ENCODE results near the gene CXCR6.

DNA sequence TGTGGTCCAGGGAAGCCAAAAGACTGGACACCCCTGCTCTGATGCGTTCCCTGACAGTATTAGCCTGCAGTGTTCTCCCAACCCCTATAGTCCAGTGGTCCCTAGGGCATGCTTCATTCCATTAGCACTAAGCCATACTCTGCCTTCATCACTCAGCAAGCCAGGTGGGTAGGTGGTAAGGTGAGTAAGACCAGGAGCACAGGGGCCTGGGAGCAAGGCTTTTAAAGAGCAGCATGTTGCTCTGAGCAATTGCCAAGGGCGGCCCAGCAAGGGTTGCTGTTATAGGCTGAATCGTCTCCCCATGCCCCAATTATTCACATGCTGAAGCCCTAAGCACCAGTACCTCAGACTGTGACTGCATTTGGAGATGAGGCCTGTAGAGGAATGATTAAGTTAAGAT lies 11.0 kb downstream of the CXCR6 start:
- TF ChIP-seq, protein P1, sequence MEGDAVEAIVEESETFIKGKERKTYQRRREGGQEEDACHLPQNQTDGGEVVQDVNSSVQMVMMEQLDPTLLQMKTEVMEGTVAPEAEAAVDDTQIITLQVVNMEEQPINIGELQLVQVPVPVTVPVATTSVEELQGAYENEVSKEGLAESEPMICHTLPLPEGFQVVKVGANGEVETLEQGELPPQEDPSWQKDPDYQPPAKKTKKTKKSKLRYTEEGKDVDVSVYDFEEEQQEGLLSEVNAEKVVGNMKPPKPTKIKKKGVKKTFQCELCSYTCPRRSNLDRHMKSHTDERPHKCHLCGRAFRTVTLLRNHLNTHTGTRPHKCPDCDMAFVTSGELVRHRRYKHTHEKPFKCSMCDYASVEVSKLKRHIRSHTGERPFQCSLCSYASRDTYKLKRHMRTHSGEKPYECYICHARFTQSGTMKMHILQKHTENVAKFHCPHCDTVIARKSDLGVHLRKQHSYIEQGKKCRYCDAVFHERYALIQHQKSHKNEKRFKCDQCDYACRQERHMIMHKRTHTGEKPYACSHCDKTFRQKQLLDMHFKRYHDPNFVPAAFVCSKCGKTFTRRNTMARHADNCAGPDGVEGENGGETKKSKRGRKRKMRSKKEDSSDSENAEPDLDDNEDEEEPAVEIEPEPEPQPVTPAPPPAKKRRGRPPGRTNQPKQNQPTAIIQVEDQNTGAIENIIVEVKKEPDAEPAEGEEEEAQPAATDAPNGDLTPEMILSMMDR (IDR thresholded peaks at IDR 0.05) = no peak
- TF ChIP-seq NFE2L2 (conservative IDR thresholded peaks at IDR 0.05; ENCODE audit: low read length) = no peak
- TF ChIP-seq HOXA7 (CRISPR knock-in tag; IDR thresholded peaks at IDR 0.05) = no peak
- TF ChIP-seq JUNB (IDR thresholded peaks at IDR 0.05) = no peak
- TF ChIP-seq POLR2A (IDR thresholded peaks at IDR 0.05; ENCODE audit: low read length) = no peak
- no peak for TF ChIP-seq ZSCAN20 (CRISPR knock-in tag; IDR thresholded peaks at IDR 0.05)
- no peak for TF ChIP-seq RCOR1 (IDR thresholded peaks at IDR 0.05; ENCODE audit: low read depth, low read length)
